SK-N-SH treated with all-trans-retinoic acid at 6 μM for 48 hours (cell line): ENCODE results near the gene LCNL1.

Experiments
- ATAC-seq: fragments of 200-7000 bp; cut with Tn5 transposase; 3 replicates; pipeline ENCODE4 v1.9.1; 2020; ENCODE audit warnings: mild to moderate bottlenecking, moderate library complexity
- ARNTL ChIP-seq: fragments of 450-650 bp; formaldehyde crosslinking; IDR thresholded peaks from 2 replicates; pipeline ENCODE4 v1.5.0; 2020; ENCODE audit warnings: low read depth, mild to moderate bottlenecking, moderate library complexity, borderline replicate concordance
- CSDC2 ChIP-seq: fragments of 250-450 bp; sonication (Bioruptor Pico); IDR thresholded peaks from 2 replicates; pipeline ENCODE4 v1.5.0; 2020; ENCODE audit warnings: mild to moderate bottlenecking, moderate library complexity
- ESRRG ChIP-seq: fragments of 250-450 bp; sonication (Bioruptor Pico); IDR thresholded peaks from 2 replicates; pipeline ENCODE4 v1.6.1; 2021; ENCODE audit warnings: mild to moderate bottlenecking
- GLIS3 ChIP-seq: fragments of 250-450 bp; sonication (Bioruptor Pico); IDR thresholded peaks from 2 replicates; pipeline ENCODE4 v1.5.0; 2020; ENCODE audit warnings: mild to moderate bottlenecking, moderate library complexity
- ISL1 ChIP-seq: fragments of 250-450 bp; sonication (Bioruptor Pico); IDR thresholded peaks from 2 replicates; pipeline ENCODE4 v2.1.2; 2022; ENCODE audit warnings: mild to moderate bottlenecking, moderate library complexity
- OSR1 ChIP-seq: fragments of 250-450 bp; sonication (Bioruptor Pico); IDR thresholded peaks from 2 replicates; pipeline ENCODE4 v1.8.0; 2022; ENCODE audit warnings: moderate library complexity, mild to moderate bottlenecking, inconsistent platforms
- PPARA ChIP-seq: fragments of 250-450 bp; sonication (Bioruptor Pico); IDR thresholded peaks from 2 replicates; pipeline ENCODE4 v1.5.0; 2020; ENCODE audit warnings: mild to moderate bottlenecking, borderline replicate concordance
- RARB ChIP-seq: fragments of 250-450 bp; sonication (Bioruptor Pico); IDR thresholded peaks from 2 replicates; pipeline ENCODE4 v1.8.0; 2021; ENCODE audit warnings: mild to moderate bottlenecking, moderate library complexity
- SNAI2 ChIP-seq: fragments of 250-450 bp; sonication (Bioruptor Pico); IDR thresholded peaks from 2 replicates; pipeline ENCODE4 v1.5.0; 2020; ENCODE audit warnings: mild to moderate bottlenecking, moderate library complexity
- TCF4 ChIP-seq: fragments of 250-450 bp; sonication (Bioruptor Pico); IDR thresholded peaks from 2 replicates; pipeline ENCODE4 v1.8.0; 2021; ENCODE audit warnings: mild to moderate bottlenecking, moderate library complexity, borderline replicate concordance
- TOX ChIP-seq: fragments of 250-450 bp; sonication (Bioruptor Pico); IDR thresholded peaks from 2 replicates; pipeline ENCODE4 v1.8.0; 2021; ENCODE audit warnings: mild to moderate bottlenecking, moderate library complexity, borderline replicate concordance
- ZC3H10 ChIP-seq: fragments of 250-450 bp; sonication (Bioruptor Pico); IDR thresholded peaks from 2 replicates; pipeline ENCODE4 v1.5.1; 2021; ENCODE audit warnings: mild to moderate bottlenecking, moderate library complexity
- ZFP3 ChIP-seq: fragments of 250-450 bp; sonication (Bioruptor Pico); IDR thresholded peaks from 2 replicates; pipeline ENCODE4 v1.5.0; 2020; ENCODE audit warnings: mild to moderate bottlenecking, moderate library complexity
- ZFP30 ChIP-seq: fragments of 450-650 bp; formaldehyde crosslinking; IDR thresholded peaks from 2 replicates; pipeline ENCODE4 v1.5.0; 2022; ENCODE audit warnings: mild to moderate bottlenecking, moderate library complexity
- ZNF565 ChIP-seq: fragments of 450-650 bp; formaldehyde crosslinking; conservative IDR thresholded peaks from 2 replicates; pipeline ENCODE4 v1.5.0; 2020; ENCODE audit warnings: low read depth, mild to moderate bottlenecking, moderate library complexity
- ZNF70 ChIP-seq: fragments of 450-650 bp; formaldehyde crosslinking; IDR thresholded peaks from 2 replicates; pipeline ENCODE4 v1.5.0; 2020; ENCODE audit warnings: mild to moderate bottlenecking, moderate library complexity
- ZNF8 ChIP-seq: fragments of 450-650 bp; formaldehyde crosslinking; IDR thresholded peaks from 2 replicates; pipeline ENCODE4 v1.5.0; 2020; ENCODE audit warnings: mild to moderate bottlenecking, moderate library complexity
- TF ChIP-seq, protein P1 (sequence below): fragments of 250-450 bp; sonication (Bioruptor Pico); IDR thresholded peaks from 2 replicates; pipeline ENCODE4 v1.8.0; 2021; ENCODE audit warnings: low read depth, mild to moderate bottlenecking, moderate library complexity, borderline replicate concordance
- TF ChIP-seq, protein P2 (sequence below): fragments of 250-450 bp; sonication (Bioruptor Pico); IDR thresholded peaks from 2 replicates; pipeline ENCODE4 v1.8.0; 2020; ENCODE audit warnings: mild to moderate bottlenecking, moderate library complexity, borderline replicate concordance
- TF ChIP-seq, protein P3 (sequence below): fragments of 250-450 bp; sonication (Bioruptor Pico); IDR thresholded peaks from 2 replicates; pipeline ENCODE4 v1.5.1; 2020; ENCODE audit warnings: low read depth, mild to moderate bottlenecking, moderate library complexity
- TF ChIP-seq, protein P4 (sequence below): fragments of 250-450 bp; sonication (Bioruptor Pico); IDR thresholded peaks from 2 replicates; pipeline ENCODE4 v1.5.0; 2020; ENCODE audit warnings: mild to moderate bottlenecking, moderate library complexity

The LCNL1 gene

DNA sequence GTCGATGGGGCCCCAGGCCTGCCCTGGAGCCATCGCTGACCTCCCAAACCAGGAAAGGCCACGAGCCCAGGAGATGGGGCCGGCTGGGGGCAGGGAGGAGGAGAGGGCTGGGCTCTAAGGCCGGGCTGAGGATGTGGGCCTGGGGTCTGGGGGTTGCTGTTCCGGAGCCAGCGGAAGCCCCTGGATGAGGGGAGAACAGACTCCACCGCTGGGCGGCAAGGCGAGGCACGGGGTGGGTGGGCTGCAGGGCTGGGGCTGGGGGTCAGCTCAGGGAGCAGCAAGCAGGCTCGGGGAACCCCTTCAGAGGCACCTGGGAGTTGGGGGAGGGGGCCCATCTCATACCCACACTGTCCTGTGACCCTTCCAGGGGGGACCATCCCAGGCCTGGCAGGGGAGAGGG, 19.0 kb upstream of the LCNL1 start:
- TF ChIP-seq ZC3H10 (CRISPR knock-in tag) (no peak), ZNF565 (CRISPR knock-in tag) (no peak), SNAI2 (CRISPR knock-in tag) (no peak), ZNF8 (CRISPR knock-in tag) (no peak), ESRRG (CRISPR knock-in tag) (no peak), RARB (no peak), GLIS3 (no peak), ZFP30 (no peak), TOX (no peak), PPARA (CRISPR knock-in tag) (no peak), TCF4 (CRISPR knock-in tag) (no peak), ZNF70 (CRISPR knock-in tag) (no peak), ARNTL (no peak)
- TF ChIP-seq, protein P1, sequence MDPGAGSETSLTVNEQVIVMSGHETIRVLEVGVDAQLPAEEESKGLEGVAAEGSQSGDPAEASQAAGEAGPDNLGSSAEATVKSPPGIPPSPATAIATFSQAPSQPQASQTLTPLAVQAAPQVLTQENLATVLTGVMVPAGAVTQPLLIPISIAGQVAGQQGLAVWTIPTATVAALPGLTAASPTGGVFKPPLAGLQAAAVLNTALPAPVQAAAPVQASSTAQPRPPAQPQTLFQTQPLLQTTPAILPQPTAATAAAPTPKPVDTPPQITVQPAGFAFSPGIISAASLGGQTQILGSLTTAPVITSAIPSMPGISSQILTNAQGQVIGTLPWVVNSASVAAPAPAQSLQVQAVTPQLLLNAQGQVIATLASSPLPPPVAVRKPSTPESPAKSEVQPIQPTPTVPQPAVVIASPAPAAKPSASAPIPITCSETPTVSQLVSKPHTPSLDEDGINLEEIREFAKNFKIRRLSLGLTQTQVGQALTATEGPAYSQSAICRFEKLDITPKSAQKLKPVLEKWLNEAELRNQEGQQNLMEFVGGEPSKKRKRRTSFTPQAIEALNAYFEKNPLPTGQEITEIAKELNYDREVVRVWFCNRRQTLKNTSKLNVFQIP: no peak
- TF ChIP-seq, protein P2, sequence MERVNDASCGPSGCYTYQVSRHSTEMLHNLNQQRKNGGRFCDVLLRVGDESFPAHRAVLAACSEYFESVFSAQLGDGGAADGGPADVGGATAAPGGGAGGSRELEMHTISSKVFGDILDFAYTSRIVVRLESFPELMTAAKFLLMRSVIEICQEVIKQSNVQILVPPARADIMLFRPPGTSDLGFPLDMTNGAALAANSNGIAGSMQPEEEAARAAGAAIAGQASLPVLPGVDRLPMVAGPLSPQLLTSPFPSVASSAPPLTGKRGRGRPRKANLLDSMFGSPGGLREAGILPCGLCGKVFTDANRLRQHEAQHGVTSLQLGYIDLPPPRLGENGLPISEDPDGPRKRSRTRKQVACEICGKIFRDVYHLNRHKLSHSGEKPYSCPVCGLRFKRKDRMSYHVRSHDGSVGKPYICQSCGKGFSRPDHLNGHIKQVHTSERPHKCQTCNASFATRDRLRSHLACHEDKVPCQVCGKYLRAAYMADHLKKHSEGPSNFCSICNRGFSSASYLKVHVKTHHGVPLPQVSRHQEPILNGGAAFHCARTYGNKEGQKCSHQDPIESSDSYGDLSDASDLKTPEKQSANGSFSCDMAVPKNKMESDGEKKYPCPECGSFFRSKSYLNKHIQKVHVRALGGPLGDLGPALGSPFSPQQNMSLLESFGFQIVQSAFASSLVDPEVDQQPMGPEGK: no peak
- TF ChIP-seq, protein P3, sequence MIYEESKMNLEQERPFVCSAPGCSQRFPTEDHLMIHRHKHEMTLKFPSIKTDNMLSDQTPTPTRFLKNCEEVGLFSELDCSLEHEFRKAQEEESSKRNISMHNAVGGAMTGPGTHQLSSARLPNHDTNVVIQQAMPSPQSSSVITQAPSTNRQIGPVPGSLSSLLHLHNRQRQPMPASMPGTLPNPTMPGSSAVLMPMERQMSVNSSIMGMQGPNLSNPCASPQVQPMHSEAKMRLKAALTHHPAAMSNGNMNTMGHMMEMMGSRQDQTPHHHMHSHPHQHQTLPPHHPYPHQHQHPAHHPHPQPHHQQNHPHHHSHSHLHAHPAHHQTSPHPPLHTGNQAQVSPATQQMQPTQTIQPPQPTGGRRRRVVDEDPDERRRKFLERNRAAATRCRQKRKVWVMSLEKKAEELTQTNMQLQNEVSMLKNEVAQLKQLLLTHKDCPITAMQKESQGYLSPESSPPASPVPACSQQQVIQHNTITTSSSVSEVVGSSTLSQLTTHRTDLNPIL (CRISPR knock-in tag): no peak
- TF ChIP-seq, all 23 proteins: peak for 0
- no peak for ATAC-seq

DNA sequence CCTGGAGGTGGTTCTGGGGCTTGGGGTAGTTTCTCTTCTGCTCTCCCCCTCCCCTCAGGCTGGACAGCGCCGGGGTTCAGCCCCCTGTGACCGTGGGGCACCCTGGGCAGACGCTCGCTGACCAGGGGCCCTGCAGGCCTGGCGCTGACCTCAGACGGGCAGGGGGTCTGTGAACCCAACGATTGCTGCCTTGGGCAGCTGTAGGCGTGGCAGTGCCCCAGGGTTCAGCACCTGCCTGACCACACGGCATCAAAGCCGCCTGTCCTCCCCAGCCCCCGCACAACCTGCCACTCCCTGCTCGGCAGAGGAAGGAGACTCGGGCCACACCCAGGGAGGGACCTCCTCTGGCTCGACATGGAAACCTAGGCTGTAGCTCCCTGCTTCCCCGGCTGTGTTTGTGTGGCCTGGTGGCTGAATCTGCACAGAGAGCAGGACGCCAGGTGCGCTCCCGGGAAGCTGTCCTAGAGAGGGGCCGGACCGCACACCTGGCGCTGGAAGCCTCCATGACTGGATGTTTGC, 18.6 kb upstream of the LCNL1 start:
- TF ChIP-seq ZNF70 (CRISPR knock-in tag): no peak
- TF ChIP-seq ZNF8 (CRISPR knock-in tag): no peak
- no peak for TF ChIP-seq ISL1
- TF ChIP-seq CSDC2 (CRISPR knock-in tag): no peak
- TF ChIP-seq GLIS3: no peak
- TF ChIP-seq, protein P4, sequence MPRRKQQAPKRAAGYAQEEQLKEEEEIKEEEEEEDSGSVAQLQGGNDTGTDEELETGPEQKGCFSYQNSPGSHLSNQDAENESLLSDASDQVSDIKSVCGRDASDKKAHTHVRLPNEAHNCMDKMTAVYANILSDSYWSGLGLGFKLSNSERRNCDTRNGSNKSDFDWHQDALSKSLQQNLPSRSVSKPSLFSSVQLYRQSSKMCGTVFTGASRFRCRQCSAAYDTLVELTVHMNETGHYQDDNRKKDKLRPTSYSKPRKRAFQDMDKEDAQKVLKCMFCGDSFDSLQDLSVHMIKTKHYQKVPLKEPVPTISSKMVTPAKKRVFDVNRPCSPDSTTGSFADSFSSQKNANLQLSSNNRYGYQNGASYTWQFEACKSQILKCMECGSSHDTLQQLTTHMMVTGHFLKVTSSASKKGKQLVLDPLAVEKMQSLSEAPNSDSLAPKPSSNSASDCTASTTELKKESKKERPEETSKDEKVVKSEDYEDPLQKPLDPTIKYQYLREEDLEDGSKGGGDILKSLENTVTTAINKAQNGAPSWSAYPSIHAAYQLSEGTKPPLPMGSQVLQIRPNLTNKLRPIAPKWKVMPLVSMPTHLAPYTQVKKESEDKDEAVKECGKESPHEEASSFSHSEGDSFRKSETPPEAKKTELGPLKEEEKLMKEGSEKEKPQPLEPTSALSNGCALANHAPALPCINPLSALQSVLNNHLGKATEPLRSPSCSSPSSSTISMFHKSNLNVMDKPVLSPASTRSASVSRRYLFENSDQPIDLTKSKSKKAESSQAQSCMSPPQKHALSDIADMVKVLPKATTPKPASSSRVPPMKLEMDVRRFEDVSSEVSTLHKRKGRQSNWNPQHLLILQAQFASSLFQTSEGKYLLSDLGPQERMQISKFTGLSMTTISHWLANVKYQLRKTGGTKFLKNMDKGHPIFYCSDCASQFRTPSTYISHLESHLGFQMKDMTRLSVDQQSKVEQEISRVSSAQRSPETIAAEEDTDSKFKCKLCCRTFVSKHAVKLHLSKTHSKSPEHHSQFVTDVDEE (CRISPR knock-in tag): no peak
- TF ChIP-seq SNAI2 (CRISPR knock-in tag): no peak
- TF ChIP-seq, protein P2: no peak
- no peak for TF ChIP-seq ZC3H10 (CRISPR knock-in tag)
- TF ChIP-seq, protein P1: no peak
- TF ChIP-seq TCF4 (CRISPR knock-in tag): no peak
- no peak for TF ChIP-seq OSR1
- TF ChIP-seq TOX: no peak
- TF ChIP-seq PPARA (CRISPR knock-in tag): no peak
- TF ChIP-seq ZFP3 (CRISPR knock-in tag): no peak
- TF ChIP-seq, protein P3 (CRISPR knock-in tag): no peak
- TF ChIP-seq ZNF565 (CRISPR knock-in tag): no peak
- ATAC-seq: no peak
